HG02885 (cell line): ENCODE measurements around the gene PTCH1.

Experiments
- ATAC-seq: cut with Tn5 transposase; IDR thresholded peaks from one replicate; pipeline ENCODE4 v1.9.1; 2021; ENCODE audit warnings: mild to moderate bottlenecking; ENCODE audit not compliant: unreplicated experiment, poor library complexity

PTCH1 gene

DNA sequence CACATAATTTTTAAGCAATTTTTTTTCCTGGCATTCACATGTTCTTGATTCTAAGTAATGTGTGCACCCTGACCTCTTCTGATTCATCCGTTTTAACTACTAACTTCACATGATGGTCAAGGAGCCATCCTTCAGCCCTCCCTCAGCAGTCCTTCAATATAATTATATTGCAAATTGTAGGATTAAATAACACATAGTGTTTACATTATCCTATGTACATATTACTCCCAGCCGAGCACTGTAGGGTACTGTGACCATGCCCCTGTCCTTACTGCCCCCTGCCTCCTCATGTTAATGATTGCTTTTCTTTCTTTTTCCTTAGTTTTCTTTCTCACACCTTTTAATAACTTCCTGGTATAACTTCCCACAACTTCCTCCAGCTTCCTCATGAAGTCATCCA is 103.0 kb downstream of the PTCH1 start:
- no peak for ATAC-seq

DNA sequence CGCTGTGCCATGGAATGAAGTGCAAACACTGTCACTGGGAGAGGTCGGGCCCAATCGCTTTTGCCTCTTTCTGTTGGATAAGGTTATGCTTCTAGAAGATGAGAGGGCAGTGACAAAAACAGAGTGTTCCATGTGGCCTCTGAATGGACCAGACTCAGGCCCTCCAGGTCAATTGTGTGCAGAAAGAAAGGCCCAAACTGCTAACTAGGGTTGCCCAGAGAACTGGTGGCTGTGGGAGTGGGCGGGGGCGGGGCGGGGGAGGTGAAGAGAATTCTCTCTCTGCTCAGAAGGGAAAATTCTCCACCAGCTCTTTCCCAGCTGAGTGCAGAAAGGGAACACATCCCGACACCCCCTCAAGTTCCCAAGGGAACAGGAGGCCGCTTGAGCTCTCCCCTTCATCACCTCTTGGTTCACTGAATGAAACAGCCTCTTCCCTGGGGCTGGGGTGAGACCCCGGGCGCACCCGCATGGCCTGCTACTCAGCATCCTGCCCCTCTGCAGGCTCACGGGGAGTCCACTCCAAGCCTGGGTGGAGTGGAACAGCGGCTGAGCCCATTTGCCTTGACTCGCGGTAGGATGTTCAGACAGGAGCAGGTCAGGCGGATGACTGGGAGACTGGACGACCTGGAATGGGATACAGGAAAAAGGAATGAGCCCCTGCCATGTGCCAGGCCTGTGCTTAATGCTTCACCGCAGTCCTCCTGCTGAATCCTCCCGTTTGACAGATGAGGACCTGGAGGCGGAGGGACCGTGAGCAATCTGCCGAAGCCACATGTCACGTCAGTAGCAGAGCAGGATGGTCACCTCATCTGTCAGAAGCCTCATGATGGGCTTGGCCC is 105.5 kb downstream of the PTCH1 start:
- ATAC-seq: no peak

DNA sequence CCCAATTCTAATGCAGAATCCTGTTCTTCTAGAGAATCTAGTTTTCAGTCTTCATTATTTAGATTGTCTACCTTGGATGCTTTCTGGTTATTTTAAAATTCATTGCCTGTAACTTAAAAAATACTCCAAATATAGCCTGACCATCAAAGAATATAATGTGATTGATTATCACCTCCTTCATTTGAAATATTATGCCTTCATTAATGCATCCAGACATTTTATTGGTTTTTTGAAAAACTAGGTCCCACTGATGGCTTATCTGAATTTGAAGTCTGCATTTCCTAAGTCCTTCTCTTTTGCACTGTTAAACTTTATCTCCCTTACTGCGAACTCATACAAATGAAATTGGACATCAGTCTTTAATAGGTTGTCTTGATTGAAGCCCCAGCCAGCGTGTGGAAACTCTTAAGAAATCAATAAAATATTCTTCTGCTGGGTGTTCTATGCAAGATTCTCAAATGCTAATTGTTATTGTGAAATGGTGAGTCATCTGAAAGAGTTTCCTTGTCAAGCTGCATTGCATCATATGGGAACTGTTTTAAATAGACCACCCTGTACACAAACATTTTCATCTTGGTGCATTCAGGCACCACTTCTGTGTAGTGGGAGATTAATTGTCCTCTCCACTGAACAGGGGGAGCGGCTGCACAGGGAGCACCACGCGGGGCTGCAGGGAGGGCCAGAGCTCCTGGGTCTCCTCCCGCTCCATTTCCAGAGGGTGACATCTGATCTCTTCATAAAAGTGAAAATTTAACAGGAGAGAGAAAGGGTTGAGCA is 106.9 kb downstream of the PTCH1 start:
- no peak for ATAC-seq

GRCh38 chr9:95407524-95407923 is 109.2 kb downstream of the PTCH1 start:
- ATAC-seq: no peak

DNA sequence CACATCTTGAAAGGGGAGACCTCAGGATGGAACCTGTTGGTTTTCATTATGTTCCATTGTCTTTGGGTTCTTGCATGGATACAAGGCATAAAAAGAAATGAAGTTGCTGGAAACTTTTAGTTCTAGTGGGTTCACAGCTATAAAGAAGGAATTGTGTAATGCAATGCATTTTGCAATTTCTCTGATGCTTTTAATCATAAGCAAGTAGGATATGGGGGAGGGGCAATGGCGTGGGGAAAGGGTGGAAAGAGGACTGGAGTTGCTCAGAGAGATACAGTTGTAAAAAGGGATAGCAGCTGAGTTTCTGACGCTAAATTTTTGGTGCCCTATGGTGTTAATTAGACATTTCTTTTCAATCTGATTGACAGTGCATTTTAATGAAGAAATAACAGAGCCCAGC is 110.7 kb downstream of the PTCH1 start:
- ATAC-seq: no peak

DNA sequence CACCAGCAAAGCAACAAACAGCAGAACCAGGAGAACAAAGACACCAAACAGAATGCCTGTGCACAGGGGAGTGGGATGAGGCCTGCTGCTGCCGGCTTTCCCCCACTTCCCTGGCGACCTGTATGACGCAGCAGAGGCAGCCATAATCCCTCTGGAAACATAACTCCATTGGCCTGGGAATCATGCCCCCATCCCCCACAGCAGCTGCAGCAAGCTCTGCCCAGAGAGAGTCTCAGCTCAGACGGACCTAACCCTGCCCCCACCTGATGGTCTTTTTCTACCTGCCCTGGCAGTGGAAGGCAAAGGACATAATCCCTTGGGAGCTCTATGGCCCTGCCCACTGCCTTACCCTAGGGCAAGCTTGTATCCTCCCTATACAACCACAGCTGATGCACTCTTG is 117.5 kb downstream of the PTCH1 start:
- no peak for ATAC-seq
